Omental fat pad (tissue), 4 donors: ENCODE data around the gene FOXP1. TPM values are rescaled to one million over a fixed set of nuclear protein-coding genes. Genes with fewer than 3 reads are reported as not detected.

Experiments
- ATAC-seq: fragments of 150-250 bp; one replicate; pipeline ENCODE4 v1.9.1; 2016; ENCODE audit warnings: mild to moderate bottlenecking, moderate library complexity; ENCODE audit not compliant: low FRiP score
- DNase-seq: peaks from one replicate; pipeline ENCODE4 v3.0.0-alpha.2; 2019; ENCODE audit warnings: low spot score
- total RNA-seq, 4 donors: library from RNA; depleted of rRNA; stranded (reverse); fragments of >200 nt; gene quantifications; one replicate each; pipeline ENCODE4 v1.1.0, GENCODE V29; 2016
- TF ChIP-seq, protein P1 (sequence below), 3 donors: fragments of 450-650 bp; IDR thresholded peaks; one replicate each; pipeline ENCODE4 v1.5.1; 2016 to 2017; ENCODE audit warnings: antibody characterized with exemption in 3 of 3, mild to moderate bottlenecking in 3 of 3, moderate library complexity in 2 of 3

Gene FOXP1
- total RNA-seq, 4 donors from 2014 or later: 72.4 to 128 (median 76.7) TPM

DNA sequence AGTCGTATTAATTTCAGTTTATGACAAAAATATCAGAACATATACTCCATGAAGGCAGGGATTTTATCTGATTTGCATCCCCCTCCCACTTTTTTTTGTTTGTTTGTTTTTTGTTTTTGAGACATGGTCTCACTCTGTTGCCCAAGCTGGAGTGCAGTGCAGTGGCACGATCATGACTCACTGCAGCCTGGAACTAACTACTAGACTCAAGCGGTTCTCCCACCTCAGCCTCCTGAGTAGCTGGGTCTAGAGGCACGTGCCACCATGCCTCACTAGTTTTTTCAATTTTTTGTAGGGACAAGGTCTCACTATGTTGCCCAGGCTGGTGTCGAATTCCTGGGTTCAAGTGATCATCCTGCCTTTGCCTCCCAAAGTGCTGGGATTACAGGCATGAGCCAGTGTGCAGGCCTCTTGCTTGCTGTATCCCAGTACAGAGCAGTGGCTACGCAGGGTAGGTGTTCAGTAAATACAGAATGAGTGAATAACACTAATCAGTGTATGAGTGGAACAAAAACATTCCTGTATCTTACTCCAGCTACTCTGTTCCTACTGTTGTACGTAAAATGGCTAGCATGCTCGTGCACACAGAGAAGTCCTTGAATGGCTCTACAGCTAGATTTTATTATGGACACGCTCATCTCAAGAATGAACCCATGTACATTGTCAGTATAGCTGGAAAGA is 272.4 kb downstream of the FOXP1 start:
- ATAC-seq (no peak), DNase-seq (no peak)
- TF ChIP-seq, protein P1, sequence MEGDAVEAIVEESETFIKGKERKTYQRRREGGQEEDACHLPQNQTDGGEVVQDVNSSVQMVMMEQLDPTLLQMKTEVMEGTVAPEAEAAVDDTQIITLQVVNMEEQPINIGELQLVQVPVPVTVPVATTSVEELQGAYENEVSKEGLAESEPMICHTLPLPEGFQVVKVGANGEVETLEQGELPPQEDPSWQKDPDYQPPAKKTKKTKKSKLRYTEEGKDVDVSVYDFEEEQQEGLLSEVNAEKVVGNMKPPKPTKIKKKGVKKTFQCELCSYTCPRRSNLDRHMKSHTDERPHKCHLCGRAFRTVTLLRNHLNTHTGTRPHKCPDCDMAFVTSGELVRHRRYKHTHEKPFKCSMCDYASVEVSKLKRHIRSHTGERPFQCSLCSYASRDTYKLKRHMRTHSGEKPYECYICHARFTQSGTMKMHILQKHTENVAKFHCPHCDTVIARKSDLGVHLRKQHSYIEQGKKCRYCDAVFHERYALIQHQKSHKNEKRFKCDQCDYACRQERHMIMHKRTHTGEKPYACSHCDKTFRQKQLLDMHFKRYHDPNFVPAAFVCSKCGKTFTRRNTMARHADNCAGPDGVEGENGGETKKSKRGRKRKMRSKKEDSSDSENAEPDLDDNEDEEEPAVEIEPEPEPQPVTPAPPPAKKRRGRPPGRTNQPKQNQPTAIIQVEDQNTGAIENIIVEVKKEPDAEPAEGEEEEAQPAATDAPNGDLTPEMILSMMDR (IDR thresholded peaks at IDR 0.05): no peak

DNA sequence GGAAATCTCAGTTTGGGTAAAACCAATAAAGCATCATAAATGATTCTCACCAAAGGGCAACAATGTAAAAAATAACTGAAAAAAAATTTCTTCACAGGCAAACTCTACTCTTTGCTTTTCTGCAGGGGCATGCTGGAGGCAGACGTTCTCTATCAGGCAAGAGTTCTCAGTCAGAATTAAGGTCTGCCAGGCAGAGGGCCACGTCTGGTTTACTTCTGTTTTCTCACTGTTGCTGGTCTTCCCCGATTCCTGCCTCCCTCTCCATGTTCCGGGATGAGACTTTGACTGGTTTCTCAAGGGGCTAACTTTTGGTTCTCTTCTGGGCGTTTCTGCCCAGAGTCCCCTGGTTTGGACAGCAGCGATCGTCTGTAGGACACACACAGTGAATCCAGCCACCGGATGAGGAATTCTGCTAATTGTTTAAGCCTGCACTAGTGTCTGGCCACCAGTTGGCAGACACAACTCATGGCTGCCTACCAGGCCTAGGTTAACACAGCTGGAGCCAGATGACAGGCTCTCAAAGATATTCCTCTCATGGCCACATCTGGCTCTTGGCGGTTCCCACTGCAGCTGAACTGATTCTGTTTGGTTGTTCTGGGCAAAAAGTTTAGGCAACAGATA is 273.1 kb downstream of the FOXP1 start:
- TF ChIP-seq, protein P1 (IDR thresholded peaks at IDR 0.05): no peak
- ATAC-seq: no peak
- DNase-seq: no peak

DNA sequence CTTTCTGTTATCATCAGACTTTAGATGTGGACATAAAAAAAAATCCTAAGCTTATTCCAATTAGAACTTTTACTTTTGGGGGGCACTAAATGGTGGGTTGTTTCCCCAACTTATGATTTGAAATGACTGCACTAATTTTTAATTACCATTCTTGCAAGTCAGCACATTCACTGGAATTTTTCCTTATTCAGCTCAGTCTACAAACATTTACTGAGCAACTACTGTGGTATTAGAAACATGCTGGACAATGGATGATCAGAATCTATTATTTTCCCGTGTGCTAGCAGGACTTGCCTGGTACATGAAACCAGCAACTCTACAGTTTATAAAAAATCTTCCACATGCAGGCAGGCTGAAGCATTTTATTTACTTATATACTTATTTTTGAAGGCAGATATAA is 273.6 kb downstream of the FOXP1 start:
- no peak for ATAC-seq
- TF ChIP-seq, protein P1 (IDR thresholded peaks at IDR 0.05): no peak

DNA sequence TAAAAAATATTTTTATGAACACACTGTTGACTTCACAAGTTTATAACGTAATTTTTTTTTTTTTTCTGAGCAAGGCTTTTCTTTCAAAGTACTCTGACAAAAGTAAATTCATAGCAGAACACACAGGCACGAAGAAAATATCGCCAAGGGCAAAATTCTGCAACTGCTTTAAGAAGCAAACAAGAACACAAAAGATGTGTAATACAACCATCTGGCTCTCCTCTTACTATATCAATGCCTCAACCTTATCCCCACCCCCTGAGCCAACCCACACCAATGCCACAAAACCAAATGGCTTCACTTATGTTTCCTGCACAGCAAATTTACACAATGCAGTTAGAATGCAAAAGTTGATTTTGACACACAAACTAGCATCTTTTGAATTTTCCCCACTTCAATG is 274.2 kb downstream of the FOXP1 start:
- TF ChIP-seq, protein P1 (IDR thresholded peaks at IDR 0.05): no peak
- ATAC-seq (no peak), DNase-seq (no peak)

More for the DNA sequence above, 273.6 kb downstream of the FOXP1 start:
- DNase-seq: no peak

DNA sequence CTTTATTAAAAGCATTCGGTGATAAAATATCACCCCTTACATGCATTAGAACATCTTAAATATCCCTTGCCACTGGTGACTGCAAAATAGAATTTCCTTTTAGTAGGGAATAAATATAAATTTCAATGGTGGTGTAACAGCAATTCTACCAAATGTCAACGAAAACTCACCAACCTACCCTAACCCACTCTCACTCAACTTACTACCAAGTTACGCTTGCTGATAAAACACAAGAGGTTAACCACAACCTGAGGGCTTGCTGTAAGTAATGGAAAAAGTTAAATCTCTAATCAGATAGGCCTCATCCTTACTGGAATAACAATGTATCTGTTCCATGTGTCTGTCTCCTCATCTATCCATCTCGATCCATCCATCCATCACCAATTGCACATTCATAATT is 274.7 kb downstream of the FOXP1 start:
- TF ChIP-seq, protein P1 (IDR thresholded peaks at IDR 0.05): no peak
- ATAC-seq: no peak
- DNase-seq: no peak

DNA sequence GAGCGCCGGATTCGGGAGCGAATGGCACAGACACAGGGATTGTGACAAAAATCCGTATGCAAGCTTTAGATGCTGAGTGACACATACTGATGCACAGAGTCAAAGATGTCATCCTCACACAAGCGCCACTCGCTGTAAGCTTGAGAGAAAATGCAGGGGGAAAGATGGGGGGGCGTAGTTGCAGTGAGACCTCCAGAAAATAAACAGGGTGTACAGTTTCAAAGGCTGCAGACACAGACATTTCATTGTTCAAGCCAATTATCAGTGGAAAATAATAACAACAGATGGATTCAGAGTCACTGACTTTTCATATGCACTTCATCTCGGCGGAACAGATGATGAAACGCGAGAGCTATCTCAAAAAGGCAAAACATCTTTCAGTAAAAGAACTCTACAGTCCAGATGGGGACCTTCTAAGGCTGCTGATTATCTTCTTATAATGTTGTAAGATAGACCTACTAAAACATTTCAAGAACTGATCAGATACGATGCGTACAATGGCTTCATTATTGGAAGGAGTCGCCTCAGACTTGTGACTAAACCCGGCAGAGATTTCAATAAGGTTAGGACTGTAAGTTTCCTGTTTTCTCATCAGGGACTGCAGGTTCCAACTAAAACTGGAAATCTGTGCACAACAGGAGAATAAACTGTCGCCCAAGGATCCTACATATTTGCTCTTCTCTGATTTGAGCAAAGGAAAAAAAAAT is 275.4 kb downstream of the FOXP1 start:
- TF ChIP-seq, protein P1 (IDR thresholded peaks at IDR 0.05): no peak
- no peak for ATAC-seq
- no peak for DNase-seq
